Fibroblast of the conjunctiva (primary cell): Measurements from ENCODE around the gene UGT1A5.

Experiments
- DNase-seq: peaks from one replicate; pipeline ENCODE4 v3.0.0-alpha.2; 2010; ENCODE audit warnings: low read depth

Gene UGT1A5

DNA sequence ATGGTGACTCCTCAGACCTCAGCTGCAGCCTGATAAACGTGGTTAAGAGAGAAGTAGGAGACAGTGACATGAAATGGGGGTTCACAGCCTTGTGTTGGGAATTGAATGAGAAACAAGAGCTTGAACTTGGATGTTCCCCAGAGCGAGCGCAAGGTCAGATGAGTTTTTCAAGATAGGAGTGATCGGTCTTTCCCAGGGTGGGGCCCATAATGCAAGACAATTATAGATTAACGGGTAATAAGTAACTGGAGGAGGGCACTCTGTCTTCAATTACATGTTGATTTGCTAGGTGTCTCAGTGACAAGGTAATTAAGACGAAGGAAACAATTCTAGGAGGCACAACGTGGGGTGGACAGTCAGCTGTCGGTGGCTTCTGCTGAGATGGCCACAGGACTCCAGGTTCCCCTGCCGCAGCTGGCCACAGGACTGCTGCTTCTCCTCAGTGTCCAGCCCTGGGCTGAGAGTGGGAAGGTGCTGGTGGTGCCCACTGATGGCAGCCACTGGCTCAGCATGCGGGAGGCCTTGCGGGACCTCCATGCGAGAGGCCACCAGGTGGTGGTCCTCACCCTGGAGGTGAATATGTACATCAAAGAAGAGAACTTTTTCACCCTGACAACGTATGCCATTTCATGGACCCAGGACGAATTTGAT, at the start of gene UGT1A5:
Gene UGT1A5 (plus strand): TSS at position 297 of the 651 bp plus-strand sequence. CDS start 85 bp downstream, at position 382.
- DNase-seq = no peak

GRCh38 chr2:233663911-233664310, 48.8 kb upstream of the UGT1A5 start:
- DNase-seq = no peak

DNA sequence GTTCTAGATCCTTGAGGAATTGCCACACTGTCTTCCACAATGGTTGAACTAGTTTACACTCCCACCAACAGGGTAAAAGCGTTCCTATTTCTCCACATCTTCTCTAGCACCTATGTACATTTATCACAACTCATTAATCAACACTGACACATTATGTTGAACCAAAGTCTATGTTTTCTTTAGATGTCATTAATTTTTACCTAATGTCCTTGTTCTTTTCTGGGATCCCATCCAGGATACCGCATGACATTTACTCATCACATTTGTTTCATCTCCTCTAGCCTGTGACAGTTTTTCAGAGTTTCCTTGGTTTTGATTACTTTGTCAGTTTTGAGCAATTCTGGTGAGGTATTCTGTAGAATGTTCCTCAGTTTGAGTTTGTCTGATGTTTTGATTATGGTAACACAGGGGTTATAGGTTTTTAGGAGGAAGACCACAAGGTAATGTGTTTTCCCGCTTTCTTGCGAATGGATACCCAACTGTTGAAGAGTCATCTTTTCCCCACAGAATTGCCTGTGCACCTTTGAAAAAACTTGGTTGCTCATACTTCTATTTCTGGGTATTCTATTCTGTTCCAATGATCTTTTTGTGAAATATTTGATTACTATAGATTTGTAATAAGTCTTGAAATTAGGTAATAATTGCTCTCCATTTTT, 44.0 kb upstream of the UGT1A5 start:
- no peak for DNase-seq

DNA sequence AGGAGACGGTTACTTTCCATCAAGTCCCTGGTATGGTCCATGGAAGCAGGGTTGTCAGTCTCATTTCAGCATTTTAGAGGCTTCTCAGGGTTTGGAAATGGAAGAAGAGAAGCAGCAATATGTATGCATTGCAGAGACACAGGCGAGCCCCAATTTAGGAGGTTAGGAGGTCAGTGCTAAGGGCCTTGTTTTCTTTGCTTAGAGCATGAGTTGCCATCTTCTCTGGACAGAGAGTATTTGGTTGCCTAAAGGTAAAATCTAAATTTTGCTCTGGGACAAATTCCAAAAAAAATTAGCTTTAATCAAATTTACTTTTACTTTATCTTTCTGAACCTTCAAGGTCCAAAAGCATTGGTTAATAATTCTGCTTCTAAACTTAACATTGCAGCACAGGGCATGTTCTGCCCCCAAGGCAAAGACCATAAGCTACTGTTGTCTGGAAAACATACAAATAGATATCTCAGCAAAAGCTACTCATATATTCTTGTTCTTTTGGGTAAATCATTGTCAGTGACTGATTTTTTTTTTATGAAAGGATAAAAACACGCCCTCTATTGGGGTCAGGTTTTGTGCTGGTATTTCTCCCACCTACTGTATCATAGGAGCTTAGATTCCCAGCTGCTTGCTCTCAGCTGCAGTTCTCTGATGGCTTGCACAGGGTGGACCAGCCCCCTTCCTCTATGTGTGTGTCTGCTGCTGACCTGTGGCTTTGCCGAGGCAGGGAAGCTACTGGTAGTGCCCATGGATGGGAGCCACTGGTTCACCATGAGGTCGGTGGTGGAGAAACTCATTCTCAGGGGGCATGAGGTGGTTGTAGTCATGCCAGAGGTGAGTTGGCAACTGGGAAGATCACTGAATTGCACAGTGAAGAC, 41.2 kb upstream of the UGT1A5 start, which contains the start of gene UGT1A9:
Gene UGT1A9 (plus strand): TSS at position 609 of the 872 bp plus-strand sequence. CDS start 37 bp downstream, at position 646.
- DNase-seq = no peak

DNA sequence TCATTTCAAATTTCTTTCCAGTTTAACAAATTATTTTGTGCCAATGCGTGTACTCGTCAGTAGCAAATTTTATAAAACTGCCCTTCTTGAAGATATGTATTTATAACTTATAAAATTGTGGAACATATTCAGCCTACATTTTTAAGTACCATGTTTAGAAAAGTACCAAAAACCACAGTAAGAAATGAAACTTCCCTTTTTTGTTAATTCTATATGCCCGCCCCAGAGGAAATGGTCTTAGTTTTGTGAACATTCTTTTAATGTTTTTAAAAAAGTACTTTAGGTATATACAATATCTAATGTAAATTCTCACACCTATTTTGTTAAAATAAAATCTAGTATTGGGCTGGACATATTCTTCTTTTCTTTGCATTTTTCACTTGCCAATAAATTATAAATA, 39.8 kb upstream of the UGT1A5 start:
- DNase-seq = no peak

DNA sequence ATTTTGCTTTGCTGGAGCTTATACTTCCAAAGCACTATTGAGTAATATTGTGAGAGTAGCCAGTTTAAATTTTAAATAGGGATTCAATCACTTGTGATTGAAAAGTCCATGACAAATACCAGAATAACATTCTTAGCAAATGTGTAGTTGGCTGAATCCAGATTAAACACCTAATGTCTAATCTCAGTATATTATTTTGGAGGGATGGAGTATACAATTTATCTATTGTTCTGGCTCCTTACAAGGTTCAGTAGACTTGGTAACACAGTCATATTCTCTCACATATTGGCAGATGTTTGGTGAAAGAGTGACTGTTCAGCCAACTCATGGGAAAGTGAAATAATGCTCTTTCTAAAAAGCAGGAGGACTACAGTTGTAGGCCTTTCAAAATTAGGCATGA, 38.8 kb upstream of the UGT1A5 start:
- no peak for DNase-seq

- DNase-seq = no peak
Observed at GRCh38 chr2:233674314-233674713, 38.4 kb upstream of the UGT1A5 start.

- DNase-seq = no peak
Observed at GRCh38 chr2:233674995-233675394, 37.7 kb upstream of the UGT1A5 start.

DNA sequence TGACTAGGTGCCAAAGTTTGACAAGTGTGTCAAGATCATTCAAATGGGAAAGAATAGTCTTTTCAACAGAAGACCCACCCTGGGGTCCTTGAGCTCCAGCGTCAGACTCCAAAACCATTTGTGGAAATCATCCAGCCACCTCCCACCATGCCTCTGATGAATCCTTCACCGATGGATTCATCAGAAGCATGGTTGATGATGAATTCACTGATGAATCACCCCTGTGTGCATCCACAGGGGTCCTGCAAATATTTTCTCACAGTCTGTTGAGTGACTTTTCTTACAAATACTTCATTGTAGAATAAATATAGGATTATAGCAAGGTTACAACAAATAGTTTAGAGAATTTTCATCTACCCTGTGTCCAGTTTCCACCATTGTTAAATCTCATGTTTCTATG, 36.7 kb upstream of the UGT1A5 start:
- DNase-seq = no peak

DNA sequence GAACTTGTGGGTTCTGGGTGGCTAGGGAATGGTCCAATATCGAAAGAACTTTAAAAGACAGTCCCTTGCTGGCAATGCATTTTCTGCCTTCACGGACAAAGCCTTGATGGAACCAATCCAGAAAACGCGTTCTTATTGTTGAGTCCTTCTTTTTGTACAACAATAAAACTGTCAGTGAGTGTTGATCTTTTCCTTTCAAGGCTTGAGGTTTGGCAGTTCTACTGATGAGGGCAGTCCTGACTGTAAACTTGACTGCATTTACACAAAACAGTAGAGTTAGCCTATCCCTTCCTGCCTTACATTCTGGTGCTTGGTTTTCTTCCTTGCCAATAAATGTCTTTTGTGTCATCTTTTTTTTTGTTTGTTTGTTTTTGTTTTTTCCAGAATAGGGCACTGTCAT, 33.5 kb upstream of the UGT1A5 start:
- no peak for DNase-seq

DNA sequence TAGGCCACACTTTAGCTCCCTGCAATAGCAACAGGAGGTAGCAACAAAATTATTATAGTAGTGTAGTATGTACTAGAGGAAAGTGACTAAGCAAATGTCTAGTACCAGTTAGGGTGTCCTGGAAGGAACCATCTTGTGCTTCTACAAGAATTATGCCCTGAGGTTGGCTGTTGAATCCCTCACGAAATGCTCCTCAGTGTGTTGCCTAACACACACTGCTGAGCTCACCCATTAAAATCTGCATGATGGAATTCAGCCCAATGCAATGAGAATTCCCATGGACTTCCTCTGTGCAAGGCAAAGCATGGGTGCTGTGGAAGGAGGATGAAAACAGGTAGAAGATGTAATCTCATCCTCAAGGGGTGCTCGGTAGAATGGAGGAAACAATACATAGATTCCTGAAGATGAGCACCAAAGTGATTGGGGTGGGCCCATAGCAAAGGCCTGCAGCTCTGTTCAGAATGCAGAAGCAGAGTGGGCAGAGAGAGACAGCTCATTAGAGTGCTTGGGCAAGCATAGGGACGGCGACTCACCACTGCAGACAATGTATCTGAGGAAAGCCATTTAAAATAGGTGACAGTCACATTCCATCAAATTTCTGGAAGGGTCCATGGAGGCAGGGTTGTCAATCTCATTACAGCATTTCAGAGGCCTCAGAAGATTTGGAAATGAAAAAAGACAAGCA, 32.2 kb upstream of the UGT1A5 start:
- DNase-seq = no peak

DNA sequence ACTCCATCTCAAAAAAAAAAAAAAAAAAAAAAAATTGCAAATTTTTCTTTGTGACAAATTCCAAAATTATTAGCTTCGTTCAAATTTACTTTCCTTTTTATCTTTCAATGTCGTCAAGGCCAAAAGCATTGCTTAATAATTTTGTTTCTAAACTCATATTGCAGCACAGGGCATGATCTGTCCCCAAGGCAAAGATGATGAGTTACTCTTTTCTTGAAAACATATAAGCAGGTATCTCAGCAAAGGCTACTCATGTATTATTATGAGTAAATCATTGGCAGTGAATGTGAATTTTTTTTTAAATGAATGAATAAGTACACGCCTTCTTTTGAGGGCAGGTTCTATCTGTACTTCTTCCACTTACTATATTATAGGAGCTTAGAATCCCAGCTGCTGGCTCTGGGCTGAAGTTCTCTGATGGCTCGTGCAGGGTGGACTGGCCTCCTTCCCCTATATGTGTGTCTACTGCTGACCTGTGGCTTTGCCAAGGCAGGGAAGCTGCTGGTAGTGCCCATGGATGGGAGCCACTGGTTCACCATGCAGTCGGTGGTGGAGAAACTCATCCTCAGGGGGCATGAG, 31.1 kb upstream of the UGT1A5 start, which contains the start of gene UGT1A7:
Gene UGT1A7 (plus strand): TSS at position 381 of the 579 bp plus-strand sequence. CDS start 37 bp downstream, at position 418.
- no peak for DNase-seq

DNA sequence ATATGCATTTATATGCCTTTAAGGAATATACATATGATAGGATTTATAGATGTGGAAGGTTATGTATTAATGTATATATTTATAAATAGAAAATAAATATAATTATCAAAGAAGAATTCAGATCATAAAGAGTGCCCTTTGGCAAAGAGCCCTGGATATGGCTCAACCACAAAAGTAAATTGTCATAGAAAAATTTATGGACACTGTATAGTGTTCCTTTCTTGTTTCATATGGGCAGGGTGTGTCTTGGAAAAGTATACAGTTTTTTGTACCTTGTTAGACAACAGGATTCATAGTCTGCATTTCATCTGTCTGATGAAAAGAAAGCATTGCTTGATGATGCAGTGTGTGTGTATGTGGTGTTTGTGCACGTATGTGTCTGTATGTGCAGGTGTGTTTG, 28.1 kb upstream of the UGT1A5 start:
- no peak for DNase-seq

DNA sequence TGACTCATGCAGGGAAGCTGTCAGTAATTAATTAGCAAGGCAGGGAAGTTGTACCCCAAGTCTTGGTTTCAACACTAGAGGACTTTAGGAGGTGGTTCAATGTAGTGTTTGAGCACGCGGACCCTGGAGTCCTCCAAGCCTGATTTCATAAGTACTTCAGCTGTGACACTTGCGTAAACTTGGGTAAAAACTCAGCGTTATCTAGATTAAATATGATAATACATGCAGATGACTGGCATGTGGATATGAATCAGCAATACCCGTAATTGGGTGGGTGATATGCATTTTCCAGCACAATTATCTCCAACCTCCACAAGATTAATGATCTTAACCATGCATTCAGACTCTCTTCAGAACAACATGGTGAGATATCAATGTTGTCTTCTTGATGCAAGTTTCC, 25.8 kb upstream of the UGT1A5 start:
- no peak for DNase-seq

- no peak for DNase-seq
Observed at GRCh38 chr2:233688341-233688740, 24.4 kb upstream of the UGT1A5 start.

GRCh38 chr2:233689031-233689430, 23.7 kb upstream of the UGT1A5 start:
- no peak for DNase-seq

DNA sequence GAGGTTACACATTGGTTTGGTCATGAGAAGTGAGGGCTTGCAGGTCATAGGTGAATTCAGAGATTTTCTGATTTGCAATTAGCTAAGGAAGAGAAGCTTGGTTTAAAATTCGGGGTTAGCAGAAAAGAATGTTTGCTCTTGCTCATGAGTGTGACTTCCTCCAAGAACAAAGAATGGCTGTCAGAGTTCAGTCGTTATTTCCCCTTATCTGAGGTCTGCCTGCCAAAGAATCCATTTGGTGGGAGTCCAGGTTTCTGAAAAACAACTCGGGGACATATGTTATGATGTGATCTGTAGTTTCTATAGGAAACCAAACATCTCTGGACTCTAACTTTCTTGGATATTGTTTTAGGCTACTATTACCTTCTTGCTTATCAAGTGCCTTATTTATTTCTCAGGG, 23.2 kb upstream of the UGT1A5 start:
- DNase-seq = no peak

GRCh38 chr2:233690444-233690843, 22.3 kb upstream of the UGT1A5 start:
- no peak for DNase-seq

DNA sequence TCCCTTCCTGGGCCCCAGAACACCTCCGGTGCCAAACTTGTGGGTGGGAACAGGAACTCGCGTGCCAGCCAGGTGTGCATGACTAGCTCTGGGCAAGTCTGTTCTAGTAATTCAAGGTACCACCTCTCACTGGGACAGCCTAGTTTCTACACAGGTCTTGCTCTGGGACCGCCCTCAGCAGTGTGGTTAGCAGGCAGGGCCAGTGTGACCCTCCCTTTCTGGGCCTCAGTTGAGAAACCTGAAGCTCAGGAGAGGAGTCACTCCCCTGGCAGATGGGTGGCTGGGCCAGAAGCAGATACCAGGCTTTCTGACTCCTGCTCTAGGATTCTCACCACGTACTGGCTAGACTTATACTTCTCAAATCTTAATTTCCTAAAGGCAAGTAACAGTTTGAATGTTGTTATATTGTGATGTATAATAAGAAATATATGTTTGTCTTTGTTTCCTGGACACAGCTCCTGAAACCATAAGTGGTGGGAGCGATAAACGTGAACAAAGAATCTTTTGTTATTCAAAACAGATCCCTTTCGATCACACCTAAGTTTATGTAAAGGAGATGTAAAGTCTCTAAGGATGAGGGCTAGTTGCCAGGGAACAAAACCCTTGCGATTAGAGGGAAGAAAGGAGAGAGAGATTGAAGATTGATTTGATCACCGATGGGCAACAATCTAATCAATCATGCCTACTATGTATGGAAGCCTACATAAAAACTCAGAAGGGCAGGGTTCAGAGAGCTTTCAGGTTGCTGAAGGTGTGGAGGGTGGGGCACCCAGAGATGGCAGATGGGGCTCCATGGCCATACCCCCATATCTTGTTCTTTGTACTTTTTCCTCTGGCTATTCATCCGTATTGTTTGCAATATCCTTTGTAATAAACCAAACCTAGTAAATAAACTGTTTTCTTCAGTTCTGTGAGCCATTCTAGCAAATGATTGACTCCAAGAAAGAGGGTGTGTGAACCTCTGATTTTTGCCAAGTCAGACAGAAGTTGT, 21.0 kb upstream of the UGT1A5 start:
- DNase-seq = no peak

DNA sequence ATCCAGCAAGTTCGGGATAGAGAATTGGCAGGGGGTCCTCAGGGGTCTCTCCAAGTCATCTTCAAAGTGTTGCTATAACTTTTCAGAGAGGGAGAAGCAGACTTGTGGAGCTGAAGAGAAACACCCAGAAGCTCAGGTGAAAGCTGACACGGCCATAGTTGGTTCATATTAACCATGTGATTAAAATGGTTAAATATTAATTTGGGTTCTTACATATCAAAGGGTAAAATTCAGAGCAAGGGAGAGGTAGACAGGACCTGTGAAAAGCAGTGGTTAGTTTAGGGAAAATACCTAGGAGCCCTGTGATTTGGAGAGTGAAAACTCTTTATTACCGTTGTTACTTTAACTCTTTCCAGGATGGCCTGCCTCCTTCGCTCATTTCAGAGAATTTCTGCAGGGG, 20.1 kb upstream of the UGT1A5 start, which contains the start of gene UGT1A6:
Gene UGT1A6 (plus strand): TSS at position 243 of the 400 bp plus-strand sequence. CDS start 115 bp downstream, at position 358.
- DNase-seq = no peak
